Inflammatory macrophage treated with lipopolysaccharide for 1 hour (primary cell): ENCODE results near the gene CYP2W1.
A peak's percentile ranks its signal among the peaks of the same experiment; 100 is the strongest.

Experiments
- DNase-seq, 2 donors: peaks; one replicate each; pipeline ENCODE4 v3.0.0-alpha.2; 2020 to 2022

Gene CYP2W1

GRCh38 chr7:966291-967069 is 16.5 kb upstream of the CYP2W1 start:
- DNase-seq: no peak

GRCh38 chr7:967361-968082 is 15.5 kb upstream of the CYP2W1 start:
- no peak for DNase-seq

GRCh38 chr7:968205-969105 is 14.5 kb upstream of the CYP2W1 start:
- DNase-seq: peak; percentile 14 to 16

- no peak for DNase-seq
Measured at GRCh38 chr7:969403-969802, 13.6 kb upstream of the CYP2W1 start.

GRCh38 chr7:970744-971143 is 12.2 kb upstream of the CYP2W1 start:
- no peak for DNase-seq

- DNase-seq: no peak
Measured at GRCh38 chr7:972110-972509, 10.9 kb upstream of the CYP2W1 start.

GRCh38 chr7:972676-973309 is 10.2 kb upstream of the CYP2W1 start:
- DNase-seq: no peak

- no peak for DNase-seq
Measured at GRCh38 chr7:973312-973711, 9.7 kb upstream of the CYP2W1 start.

- DNase-seq: peak; percentile 10 to 16
Measured at GRCh38 chr7:974172-974571, 8.8 kb upstream of the CYP2W1 start.

GRCh38 chr7:974820-975681 is 7.9 kb upstream of the CYP2W1 start, which contains the start of gene COX19:
COX19 (minus strand) TSS chr7:975549; CDS start chr7:975509, 40 bp downstream.
- DNase-seq: peak; percentile 82 to 87

- DNase-seq: no peak
Measured at GRCh38 chr7:975702-976473, 7.1 kb upstream of the CYP2W1 start.

GRCh38 chr7:976901-977325 is 6.1 kb upstream of the CYP2W1 start:
- no peak for DNase-seq

- no peak for DNase-seq
Measured at GRCh38 chr7:977326-978048, 5.5 kb upstream of the CYP2W1 start.

GRCh38 chr7:978049-978346 is 5.0 kb upstream of the CYP2W1 start:
- no peak for DNase-seq

GRCh38 chr7:978416-979091 is 4.4 kb upstream of the CYP2W1 start:
- DNase-seq: no peak

- DNase-seq: no peak
Measured at GRCh38 chr7:979151-979550, 3.8 kb upstream of the CYP2W1 start.

- no peak for DNase-seq
Measured at GRCh38 chr7:979886-980571, 3.0 kb upstream of the CYP2W1 start.

- DNase-seq: no peak
Measured at GRCh38 chr7:981793-982510, 1.0 kb upstream of the CYP2W1 start.
